NCI-H1092 treated with DMSO at 0.1 percent for 48 hours (cell line): ENCODE results near the gene LPCAT1.
A peak's percentile ranks its signal among the peaks of the same experiment; 100 is the strongest.

Source experiments
- DNase-seq: peaks from one replicate; lab custom pipeline; 2025; lab: John Stamatoyannopoulos, UW

LPCAT1 gene

GRCh38 chr5:1444361-1445189, 79.2 kb downstream of the LPCAT1 start:
- DNase-seq, result no peak

- DNase-seq, result no peak
Observed at GRCh38 chr5:1443991-1444360, 79.8 kb downstream of the LPCAT1 start.

- no peak for DNase-seq
Observed at GRCh38 chr5:1443171-1443570, 80.6 kb downstream of the LPCAT1 start.

GRCh38 chr5:1442222-1443145, 81.3 kb downstream of the LPCAT1 start:
- no peak for DNase-seq

- DNase-seq, result no peak
Observed at GRCh38 chr5:1441166-1441865, 82.4 kb downstream of the LPCAT1 start.

- no peak for DNase-seq
Observed at GRCh38 chr5:1440098-1440493, 83.7 kb downstream of the LPCAT1 start.

- DNase-seq, result no peak
Observed at GRCh38 chr5:1439388-1440097, 84.2 kb downstream of the LPCAT1 start.

GRCh38 chr5:1438871-1439270, 84.9 kb downstream of the LPCAT1 start:
- DNase-seq, result no peak

- no peak for DNase-seq
Observed at GRCh38 chr5:1437876-1438559, 85.7 kb downstream of the LPCAT1 start.

GRCh38 chr5:1437226-1437829, 86.4 kb downstream of the LPCAT1 start:
- DNase-seq, result peak; percentile 58

- no peak for DNase-seq
Observed at GRCh38 chr5:1436681-1437080, 87.1 kb downstream of the LPCAT1 start.

GRCh38 chr5:1436036-1436435, 87.7 kb downstream of the LPCAT1 start:
- no peak for DNase-seq

GRCh38 chr5:1435369-1435768, 88.4 kb downstream of the LPCAT1 start:
- no peak for DNase-seq

GRCh38 chr5:1432296-1432695, 91.5 kb downstream of the LPCAT1 start:
- no peak for DNase-seq

- no peak for DNase-seq
Observed at GRCh38 chr5:1431896-1432295, 91.9 kb downstream of the LPCAT1 start.

- no peak for DNase-seq
Observed at GRCh38 chr5:1431021-1431811, 92.5 kb downstream of the LPCAT1 start.

- DNase-seq, result no peak
Observed at GRCh38 chr5:1430121-1430795, 93.5 kb downstream of the LPCAT1 start.

- no peak for DNase-seq
Observed at GRCh38 chr5:1429496-1429895, 94.3 kb downstream of the LPCAT1 start.

- DNase-seq, result no peak
Observed at GRCh38 chr5:1429066-1429465, 94.7 kb downstream of the LPCAT1 start.
